DMS53 (cell line): ENCODE results near the gene CCDC63.
"Not testable (repeated sequence)": the region's sequence is repeated elsewhere in the genome, so short reads cannot be mapped to it uniquely, and the experiment has no call there.

Experiments used
- DNase-seq: peaks from one replicate; lab custom pipeline; 2025; lab: John Stamatoyannopoulos, UW

The CCDC63 gene

GRCh38 chr12:110923192-110923591, 76.4 kb downstream of the CCDC63 start:
- no peak for DNase-seq

- no peak for DNase-seq
These were observed 77.0 kb downstream of the CCDC63 start for GRCh38 chr12:110923692-110924334.

GRCh38 chr12:110927546-110927945, 80.8 kb downstream of the CCDC63 start:
- DNase-seq: no peak

- DNase-seq: no peak
These were observed 81.9 kb downstream of the CCDC63 start for GRCh38 chr12:110928700-110929099.

GRCh38 chr12:110929818-110930217, 83.0 kb downstream of the CCDC63 start:
- no peak for DNase-seq

- DNase-seq: no peak
These were observed 83.8 kb downstream of the CCDC63 start for GRCh38 chr12:110930348-110931314.

- DNase-seq: no peak
These were observed 84.5 kb downstream of the CCDC63 start for GRCh38 chr12:110931315-110931728.

- DNase-seq: no peak
These were observed 85.3 kb downstream of the CCDC63 start for GRCh38 chr12:110932046-110932445.

- DNase-seq: no peak
These were observed 86.7 kb downstream of the CCDC63 start for GRCh38 chr12:110933326-110933974.

GRCh38 chr12:110934093-110934852, 87.5 kb downstream of the CCDC63 start:
- DNase-seq: no peak

- DNase-seq: no peak
These were observed 88.8 kb downstream of the CCDC63 start for GRCh38 chr12:110935588-110935987.

GRCh38 chr12:110936367-110937103, 89.7 kb downstream of the CCDC63 start:
- DNase-seq: no peak

- DNase-seq: peak; percentile 60
These were observed 90.4 kb downstream of the CCDC63 start for GRCh38 chr12:110937104-110937641.

- DNase-seq: no peak
These were observed 93.5 kb downstream of the CCDC63 start for GRCh38 chr12:110940296-110940695.

- DNase-seq: no peak
These were observed 94.1 kb downstream of the CCDC63 start for GRCh38 chr12:110940933-110941332.

GRCh38 chr12:110941391-110941790, 94.6 kb downstream of the CCDC63 start:
- no peak for DNase-seq

GRCh38 chr12:110943373-110943772, 96.6 kb downstream of the CCDC63 start:
- DNase-seq: no peak

GRCh38 chr12:110948041-110948440, 101.3 kb downstream of the CCDC63 start:
- no peak for DNase-seq

GRCh38 chr12:110950466-110950865, 103.7 kb downstream of the CCDC63 start:
- DNase-seq: not testable (repeated sequence)

GRCh38 chr12:110950867-110951266, 104.1 kb downstream of the CCDC63 start:
- not testable (repeated sequence) for DNase-seq
